Activated T-cell treated with anti-CD3 and anti-CD28 coated beads, Interleukin-2, amount 50 U/mL, for 1 hour (primary cell): ENCODE measurements around the gene SDC1.
"Not testable (repeated sequence)": the region's sequence is repeated elsewhere in the genome, so short reads cannot be mapped to it uniquely, and the experiment has no call there.

Experiments used
- DNase-seq: peaks from one replicate; pipeline ENCODE4 v3.0.0-alpha.2; 2020

Gene SDC1

DNA sequence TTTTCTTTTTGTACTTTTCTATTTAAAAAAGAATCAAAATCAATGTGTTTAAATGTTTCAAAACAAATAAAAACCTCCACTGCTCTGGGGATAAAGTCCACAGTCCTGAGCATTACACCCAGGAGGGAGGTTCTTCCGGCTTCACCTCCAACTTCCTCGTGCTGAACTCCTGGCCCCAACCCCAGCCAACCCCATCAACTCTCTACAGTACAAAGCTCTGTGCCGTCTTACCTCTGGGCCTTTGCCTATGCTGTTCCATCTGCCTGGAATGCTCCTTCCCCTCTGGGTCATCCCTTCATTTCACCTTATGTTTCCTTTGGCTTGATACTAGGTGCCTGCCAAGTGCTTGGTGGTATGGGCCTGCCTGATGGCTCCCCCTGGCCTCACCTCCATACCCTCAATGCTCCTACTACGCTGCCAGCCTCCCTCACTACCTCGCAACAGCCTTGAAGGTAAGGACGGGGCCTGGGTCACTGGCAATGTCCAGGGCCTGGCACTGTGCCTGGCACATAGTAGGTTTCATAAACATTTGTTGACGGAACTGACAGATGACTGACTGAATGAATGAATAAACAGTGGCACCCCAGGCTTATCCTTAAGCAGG lies 28.8 kb downstream of the SDC1 start:
- no peak for DNase-seq

DNA sequence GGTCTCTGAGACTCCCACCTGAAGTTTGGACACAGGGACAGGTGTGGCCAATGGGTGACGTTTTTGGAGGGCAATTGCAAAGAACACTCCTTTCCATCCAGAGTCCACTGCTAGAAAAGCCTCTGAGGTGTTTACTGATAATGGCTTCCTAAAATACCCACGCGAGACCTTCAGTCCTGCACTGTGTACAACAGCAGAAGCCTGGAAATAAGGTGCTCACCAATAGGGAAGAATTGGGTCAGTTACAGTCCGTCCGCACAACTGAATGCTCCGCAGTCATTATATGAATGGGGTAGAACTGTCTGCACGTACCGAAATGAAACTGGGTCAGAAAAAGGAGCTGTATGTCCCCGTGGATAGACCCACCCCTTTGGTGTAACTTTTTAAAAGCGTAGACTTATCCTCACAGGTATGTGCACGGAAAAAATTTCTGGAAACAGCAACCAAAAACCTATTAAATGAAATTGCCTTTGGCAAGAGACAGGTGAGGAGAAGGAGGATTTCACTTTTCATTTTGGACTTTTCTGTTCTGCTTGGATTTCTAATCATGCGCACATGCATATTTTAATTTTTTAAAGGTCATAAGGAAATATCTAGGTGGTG lies 29.4 kb downstream of the SDC1 start:
- no peak for DNase-seq

DNA sequence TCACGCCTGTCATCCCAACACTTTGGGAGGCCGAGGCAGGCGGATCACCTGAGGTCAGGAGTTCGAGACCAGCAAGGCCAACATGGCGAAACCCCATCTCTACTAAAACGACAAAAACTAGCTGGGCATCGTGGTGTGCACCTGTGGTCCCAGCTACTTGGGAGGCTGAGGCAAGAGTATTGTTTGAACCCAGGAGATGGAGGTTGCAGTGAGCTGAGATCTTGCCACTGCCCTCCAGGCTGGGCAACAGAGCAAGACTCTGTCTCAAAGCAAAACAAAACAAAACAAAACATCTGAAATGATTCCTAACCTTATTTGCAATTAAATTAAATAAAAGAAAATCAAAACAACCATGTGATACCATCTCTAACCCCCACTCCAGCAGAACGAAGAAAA lies 29.9 kb downstream of the SDC1 start:
- DNase-seq: not testable (repeated sequence)

DNA sequence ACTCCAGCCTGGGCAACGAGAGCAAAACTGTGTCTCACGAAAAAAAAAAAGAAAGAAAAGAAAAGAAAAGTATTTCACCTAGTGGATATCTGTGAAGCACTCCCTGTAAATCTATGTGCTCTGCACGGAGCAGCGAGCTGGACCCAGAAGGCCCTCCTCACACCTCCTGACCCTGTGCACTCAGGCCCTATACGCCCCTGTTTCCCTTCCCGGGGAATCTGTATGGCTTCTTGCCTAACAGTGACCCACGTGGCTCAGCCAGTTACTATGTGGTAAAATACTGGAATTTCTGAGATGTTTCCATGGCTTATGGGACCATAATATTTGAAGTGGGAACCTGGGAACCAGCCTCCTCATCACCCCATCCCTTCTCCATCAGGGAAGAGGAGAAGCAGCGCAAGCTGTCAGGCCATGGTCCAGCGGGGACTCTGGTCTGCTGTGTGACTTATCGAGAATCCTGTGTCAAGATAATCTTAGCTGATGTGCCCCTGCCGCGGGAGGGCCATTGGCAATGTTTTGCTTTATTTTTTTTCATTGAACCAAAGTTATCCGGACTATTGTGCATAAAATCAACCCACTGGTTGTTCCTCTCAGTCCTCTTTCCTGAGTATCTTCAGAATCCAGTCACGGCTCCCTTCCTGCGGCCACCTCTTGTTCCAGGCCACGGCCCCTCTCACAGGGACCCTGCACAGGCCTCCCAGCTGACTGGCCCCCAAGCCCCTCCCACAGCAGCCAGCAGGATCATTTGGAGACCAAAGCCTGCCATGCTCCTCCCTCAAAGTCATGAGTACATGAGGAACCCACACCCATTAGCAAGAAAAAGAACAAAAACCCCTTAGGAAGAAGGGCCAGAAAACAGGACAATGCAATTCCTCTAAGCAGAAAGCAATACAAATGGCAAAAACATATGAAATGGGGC lies 30.6 kb downstream of the SDC1 start:
- no peak for DNase-seq

DNA sequence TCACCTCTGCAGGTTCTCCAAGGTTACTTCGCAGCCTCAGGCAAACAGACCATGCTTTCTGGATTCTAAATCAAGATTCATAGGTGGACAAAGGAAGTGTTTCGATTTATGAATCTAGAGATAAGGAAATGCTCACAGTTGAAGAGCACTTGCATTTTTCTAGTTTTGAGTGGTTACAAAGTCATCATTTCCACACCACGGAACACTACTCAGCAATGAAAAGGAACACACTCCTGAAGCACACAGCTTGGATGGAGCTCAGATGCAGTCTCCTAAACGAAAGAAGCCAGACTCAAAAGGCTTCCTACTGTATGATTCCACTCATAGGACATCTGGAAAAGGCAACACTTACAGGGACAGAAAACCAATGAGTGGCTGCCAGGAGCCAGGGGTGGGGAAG lies 31.7 kb downstream of the SDC1 start:
- DNase-seq: no peak

DNA sequence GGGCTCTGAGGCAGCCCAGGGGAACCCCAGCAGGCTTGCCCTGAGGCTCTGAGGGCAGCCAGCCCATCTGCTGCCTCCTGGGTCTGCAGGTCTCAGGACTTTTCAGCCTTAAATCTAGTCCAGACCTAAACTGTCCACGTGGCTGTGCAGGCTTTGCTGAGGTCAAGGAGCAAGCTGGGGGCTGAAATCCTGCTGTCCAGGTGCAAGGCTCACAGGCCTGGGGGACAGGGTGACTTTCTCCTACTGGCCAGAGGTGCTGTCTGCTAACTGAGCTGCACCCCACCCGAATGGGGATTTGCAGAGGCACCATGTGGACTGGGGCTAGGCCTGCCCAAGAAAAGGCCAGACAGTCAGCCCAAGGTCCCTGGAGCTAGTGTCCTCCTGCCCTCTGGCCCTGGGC lies 32.1 kb downstream of the SDC1 start:
- DNase-seq: no peak

DNA sequence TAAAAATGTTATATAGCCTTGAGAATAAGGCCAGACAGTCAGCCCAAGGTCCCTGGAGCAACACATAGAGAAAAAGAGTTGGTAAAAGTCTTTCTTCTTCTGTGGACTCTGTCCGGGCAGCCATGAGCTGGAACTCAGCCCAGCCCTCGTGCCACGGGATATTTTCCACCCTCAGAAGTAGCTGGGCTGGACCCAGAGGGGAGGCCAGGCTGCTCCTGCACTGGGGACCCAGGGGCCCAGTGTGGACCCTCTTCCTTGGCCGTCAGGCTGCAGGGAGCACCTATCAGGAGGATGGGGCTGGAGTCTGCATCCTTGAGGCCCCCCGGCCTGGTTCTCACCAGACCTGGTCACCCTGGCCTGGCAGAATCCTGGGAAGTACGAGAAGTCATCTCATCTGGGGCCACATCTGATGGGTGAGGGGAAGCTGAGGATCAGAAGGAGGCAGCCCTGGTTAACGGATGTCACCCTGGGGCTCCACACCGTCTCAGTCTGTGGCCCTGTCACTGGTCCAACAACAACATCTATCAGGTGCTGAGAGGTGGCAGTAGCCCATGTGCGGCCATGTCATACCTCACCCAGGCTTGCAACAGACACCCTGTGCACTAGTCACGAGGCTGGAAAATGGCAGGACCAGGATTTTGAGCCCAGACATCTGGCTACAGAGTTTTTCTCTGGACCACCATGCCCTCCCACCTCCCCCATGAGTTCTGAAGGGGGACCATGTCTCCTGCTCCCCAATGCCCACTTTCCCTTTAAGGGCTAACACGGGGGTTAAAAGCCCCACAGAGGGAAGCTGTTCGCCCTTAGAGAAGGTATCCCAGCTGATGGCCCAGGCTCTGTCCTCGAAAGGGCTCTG lies 33.0 kb downstream of the SDC1 start:
- no peak for DNase-seq

DNA sequence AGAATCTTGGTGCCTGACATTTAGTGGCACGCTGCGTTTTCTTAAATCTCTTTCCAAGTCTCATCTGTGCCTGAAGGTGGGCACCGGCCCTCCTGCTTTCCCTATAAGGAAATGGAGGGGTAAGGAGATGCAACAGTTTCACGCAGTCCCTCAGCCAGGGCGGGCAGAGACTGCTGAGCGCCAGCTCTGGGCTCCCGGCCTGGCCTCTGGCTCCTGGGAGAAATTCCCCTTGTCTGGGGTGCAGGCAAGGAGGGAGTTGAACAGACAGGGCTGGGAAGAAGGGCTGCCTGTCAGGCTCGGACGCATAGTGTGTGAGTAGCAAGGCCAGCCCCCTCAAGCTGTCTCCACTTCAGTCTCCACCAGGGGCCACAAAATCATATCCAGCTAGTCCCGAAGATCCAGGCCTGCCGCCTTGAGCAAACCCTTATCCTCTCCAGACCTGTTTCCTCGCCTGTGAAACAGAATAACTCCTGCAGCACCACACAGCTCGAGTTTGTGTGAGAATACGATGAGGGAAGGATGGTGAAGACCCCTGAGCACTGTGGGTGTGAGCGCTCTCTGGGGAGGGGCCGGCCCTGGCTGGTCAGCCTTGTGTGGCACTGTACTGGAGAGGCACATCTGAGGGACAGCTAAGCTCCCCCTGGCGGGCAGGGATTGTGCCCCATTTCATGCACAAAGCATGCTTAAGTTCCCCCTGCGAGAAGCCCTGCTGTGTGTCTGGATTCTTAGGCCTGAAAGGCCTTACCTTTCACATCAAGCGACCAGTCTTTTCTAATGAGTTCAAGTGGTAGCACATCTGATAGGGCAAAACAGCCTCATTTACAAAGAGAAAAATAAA lies 33.8 kb downstream of the SDC1 start:
- DNase-seq: no peak

DNA sequence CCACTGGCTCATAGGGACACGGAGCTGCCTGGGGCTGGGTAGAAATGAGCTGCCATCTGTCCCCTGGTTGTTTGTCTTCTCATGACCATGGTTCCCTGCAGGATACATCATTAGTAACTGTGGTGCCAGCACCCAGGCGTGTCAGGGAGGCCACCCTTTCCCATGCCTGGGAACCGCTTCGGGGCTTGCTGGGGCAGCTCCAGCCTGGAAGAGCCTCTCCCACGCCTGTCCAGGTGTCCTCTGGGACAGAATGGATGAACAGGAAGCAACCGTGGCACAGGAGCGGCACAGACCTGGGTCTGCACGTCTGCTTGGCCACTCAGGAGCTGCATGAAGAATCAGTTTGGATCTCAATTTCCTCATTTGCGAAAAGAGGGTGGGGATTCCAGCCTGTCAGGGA lies 34.8 kb downstream of the SDC1 start:
- DNase-seq: no peak

DNA sequence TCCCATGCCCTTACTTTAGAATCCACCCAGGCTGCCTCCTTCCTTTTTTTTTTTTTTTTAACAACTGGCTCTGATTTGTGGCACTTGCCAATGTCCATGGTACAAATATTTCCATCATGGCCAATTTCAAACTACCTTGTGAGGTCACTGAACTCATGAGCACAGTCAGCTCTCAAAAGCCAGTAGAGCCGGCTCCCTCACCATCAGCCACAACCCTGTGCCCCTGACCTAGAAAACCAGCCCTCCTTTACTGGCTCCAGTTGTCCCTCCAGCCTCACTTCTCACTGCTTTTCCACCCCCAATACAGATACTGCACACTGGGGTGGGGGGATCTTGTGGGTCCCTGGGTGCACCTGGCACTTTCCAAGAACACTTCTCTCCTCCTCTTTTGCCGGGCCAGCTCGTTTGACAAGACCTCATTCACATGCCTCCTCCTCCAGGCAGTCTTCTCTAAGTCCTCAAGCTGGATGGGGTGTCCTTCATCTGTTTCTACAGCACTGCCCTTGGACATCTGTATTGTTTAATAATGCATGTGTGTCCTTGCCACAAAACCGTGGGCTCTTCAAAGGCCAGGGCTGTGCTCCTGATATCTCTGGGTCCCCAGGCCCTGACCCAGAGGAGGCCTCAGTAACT lies 35.5 kb downstream of the SDC1 start:
- no peak for DNase-seq

DNA sequence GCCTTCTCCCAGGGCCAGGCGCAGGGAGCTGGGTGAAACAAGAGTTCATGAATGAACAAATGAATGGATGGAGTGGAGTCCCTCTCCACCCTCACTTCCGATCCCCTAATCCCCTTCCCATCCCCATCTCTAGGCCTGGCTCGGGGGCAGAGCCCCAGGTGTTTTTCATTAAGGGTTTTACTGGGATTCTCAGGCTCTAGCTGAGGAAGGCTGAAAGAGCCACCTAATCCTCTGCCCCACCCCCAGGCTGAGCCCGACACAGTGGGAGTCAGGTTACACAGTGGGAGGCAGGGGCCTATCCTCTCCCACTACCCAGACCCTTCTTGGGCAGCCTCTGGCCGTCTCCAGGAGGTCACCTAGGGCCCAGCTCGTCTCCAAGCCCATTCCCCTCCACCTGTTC lies 36.1 kb downstream of the SDC1 start:
- no peak for DNase-seq

DNA sequence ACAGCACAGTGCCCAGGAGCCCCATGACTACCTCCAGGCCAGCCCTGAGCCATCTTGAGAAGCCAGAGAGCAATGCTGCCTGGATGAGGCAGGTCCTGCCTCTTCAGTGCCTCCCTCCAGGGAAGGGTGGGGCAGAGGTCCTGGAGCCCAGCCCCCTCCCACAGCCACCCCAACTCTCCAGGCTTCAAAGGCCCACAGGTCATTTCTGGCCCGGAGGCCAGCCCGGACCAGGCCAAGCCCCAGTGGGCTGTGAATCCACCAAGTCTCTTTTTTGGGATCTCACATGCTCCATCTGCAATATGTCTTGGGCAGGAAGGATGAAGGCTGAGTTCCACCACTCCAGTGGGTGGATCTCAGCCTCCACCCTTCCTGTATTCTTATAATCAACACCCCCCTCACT lies 36.7 kb downstream of the SDC1 start:
- no peak for DNase-seq

DNA sequence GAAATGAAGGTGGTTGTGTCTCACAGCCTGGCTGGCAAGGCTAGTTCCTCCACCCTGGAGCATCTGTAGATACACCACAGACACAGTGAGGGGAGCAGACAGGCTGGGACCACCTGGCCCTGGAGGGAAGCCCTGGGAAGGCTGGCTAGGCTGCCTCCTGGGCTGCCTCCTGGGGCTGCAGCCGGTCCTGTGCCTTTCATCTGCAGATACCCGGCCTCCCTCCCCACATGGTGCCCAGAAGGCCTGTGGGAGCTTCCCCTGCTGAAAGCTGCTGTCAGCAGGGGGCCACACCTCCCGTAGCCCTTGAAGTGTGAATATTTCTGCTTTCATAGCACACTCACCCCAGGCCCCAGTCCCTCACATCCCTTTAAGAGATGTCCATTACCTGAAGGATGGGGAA lies 37.6 kb downstream of the SDC1 start:
- DNase-seq: no peak

DNA sequence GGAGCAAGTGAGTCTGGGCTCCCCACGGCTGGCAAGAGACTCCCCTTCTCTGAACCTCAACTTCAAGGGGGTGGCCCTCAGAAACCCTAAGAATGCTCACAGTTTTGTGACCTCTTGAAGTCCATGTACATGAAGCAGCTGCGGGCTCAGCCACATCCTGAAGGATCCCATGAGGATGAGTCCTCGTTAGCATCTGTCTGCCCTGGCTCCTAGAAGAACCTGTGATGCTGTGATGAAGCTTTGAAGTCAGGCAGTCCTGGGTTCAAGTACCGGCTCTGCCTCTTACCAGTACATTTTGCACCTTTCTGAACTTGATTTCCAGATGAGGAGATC lies 38.1 kb downstream of the SDC1 start:
- DNase-seq: no peak

DNA sequence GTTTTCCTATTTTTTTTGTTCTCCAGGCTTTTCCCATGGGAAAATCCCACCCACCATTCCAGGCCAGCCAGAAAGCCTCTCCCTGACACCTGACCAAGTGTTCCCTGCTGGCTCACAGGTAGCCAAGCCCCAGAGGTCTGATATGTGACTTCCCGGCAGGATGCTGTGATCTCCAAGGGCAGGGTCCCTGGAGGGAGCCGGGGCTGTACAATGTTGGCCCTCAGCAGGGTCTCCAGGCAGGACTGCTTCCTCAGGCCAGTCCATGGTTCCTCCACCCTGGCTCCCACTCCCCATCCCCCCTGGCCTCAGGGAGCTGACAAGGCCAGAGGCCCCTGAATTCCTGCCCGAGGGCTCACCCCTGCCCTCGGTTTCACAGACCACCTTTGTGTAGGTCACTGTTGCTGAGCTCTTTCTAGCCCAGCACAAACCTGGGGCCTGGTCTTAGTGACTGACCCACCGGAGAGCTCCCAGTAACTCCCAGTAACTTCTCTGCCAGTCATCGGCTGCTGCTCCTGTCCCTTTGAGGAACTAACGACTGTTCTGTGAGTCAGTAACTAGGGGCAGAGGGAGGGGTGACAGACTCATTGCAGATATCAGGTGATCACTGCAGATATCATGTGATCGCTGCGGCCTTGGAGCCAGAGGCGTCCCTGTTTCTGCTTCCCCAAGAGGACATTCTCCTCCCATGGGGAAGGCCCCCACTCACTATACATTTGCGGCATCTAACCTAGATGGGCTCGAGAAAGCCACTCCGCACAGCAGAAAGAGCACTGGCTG lies 38.7 kb downstream of the SDC1 start:
- DNase-seq: no peak

DNA sequence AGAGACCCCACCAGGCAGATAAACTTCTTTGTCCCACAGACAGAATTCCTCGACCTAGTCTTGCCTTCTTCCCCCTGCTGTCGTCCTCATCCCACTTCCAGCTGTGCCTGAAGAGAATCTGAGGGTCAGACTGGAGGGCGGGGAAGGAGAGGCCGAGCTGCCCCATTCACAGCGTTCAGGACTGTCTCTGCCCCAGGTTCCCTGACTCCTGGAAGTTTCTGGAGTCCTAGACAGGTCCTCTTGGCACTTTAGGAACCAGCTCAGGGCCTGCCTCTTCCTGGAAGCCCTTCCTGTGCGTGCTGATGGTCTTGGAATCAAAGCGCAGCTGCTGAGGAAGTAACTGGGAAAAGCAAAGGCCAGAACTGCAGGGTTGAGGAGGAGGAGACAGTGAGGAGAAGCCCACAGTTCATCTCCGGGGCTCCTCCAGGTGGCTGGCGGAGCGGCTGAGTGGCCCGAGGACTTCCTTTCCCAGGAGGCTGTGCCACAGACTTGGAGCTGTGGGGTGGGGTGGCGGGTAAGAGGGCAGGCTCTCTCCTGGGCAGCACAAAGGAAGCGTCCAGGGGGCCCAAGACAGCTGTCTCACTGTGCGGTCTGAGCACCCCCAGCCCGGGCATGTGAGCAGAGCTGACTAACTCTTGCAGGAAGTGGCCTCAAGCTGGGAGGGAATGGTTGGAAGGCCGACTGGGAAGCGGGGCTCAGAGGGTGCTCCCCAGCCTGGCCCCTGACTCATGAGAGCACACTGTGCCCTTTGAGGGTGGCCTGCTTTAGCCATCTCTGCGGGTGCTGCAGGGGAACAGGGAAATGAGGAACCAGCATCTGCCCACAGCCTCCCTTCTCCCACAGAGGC lies 39.5 kb downstream of the SDC1 start:
- DNase-seq: no peak

DNA sequence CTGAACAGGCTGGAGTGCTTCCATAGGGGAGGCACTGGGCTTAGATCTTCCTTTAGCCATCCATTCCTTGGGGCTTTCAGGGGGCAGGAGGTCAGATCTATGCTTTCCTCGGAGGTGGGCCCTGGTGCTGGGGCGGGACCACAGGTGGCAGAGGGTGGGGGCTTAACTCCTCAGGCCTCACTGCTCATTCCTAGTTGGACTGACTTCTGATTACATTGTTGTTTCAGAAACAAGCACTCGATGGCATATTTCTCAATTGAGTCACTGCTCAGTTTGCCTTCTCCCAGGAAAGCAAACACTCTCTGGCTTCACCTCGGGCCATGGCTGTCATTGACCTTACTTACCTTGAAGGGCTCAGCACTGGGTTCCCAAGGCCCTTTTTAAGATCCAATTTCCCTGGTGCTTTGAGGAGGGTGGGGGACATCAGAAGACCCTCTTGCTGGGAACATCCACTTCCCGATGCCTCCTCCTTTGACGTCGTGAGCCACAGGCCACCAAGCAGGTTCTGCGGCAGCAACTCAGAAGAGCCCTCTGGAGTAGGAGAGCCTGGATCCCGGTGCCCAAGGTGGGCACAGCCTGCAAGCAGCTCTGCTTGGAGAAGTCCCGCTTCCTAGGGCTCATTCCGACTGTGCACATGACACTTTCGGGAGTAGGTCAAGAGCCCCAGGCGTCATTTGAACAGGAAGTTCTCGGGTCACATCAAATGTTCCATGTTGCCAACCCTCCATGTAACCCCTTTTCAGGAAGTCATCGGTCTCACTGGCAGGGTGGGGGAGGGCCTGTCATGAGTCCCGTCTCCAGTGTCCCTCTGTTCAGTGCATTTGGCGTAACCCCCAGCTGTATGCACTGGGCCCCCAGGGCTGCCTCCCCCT lies 40.6 kb downstream of the SDC1 start:
- DNase-seq: no peak

DNA sequence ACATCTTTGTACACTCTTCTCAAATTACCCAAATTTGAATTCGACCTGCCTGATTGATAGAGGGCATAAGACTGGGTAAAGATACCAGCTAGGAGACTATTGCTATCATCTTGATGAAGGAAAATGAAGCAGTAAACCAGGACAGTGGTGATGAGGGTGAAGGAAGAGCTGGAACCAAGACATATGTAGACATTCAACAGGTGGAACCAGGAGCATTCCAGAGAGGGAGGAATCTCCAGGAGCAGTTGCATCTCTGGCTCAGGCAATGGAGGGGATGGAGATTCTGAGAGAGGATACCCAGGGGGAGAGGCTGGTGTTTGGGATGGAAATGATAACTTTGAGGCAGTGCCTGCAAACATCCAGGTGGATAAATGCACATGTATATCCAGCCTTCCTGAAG lies 41.6 kb downstream of the SDC1 start:
- no peak for DNase-seq
